ENCODE data around the gene LTB4R2. TPM values are rescaled to one million over a fixed set of nuclear protein-coding genes. Genes with fewer than 3 reads are reported as not detected.
A peak's percentile ranks its signal among the peaks of the same experiment; 100 is the strongest.

LTB4R2 gene
- total RNA-seq, 6 experiments from 2014 or later, result 2.2 to 3.0 (median 2.3) TPM

- Mint-ChIP-seq H3K4me3 (no peak overlapping the region), H3K4me1 (ENCODE audit: low read depth) (peaks cover 25% of the 10 kb centered on the region), H3K27me3 (ENCODE audit: insufficient read depth) (peaks cover 18% of the 10 kb centered on the region), H3K27ac (no peak overlapping the region), H3K9me3 (no peaks in the 10 kb centered on the region), H3K36me3 (ENCODE audit: low read depth) (peaks cover under 1% of the 10 kb centered on the region)
- DNase-seq, result no peak
- no peak for TF ChIP-seq CTCF (IDR thresholded peaks at IDR 0.05)
These were observed 4.6 kb downstream of the LTB4R2 start for GRCh38 chr14:24314377-24315193.

GRCh38 chr14:24315243-24315806 is 5.4 kb downstream of the LTB4R2 start:
- Mint-ChIP-seq H3K4me3 (no peak overlapping the region), H3K27me3 (ENCODE audit: insufficient read depth) (peaks cover 24% of the 10 kb centered on the region), H3K4me1 (ENCODE audit: low read depth) (peaks cover 17% of the 10 kb centered on the region), H3K36me3 (ENCODE audit: low read depth) (no peaks in the 10 kb centered on the region), H3K27ac (no peak overlapping the region), H3K9me3 (no peaks in the 10 kb centered on the region)
- TF ChIP-seq CTCF (IDR thresholded peaks at IDR 0.05), result no peak
- no peak for DNase-seq

- DNase-seq, result no peak
- H3K36me3 Mint-ChIP-seq (ENCODE audit: low read depth), result no peaks in the 10 kb centered on the region
- TF ChIP-seq CTCF (IDR thresholded peaks at IDR 0.05), result no peak
- no peak overlapping the region for H3K27ac Mint-ChIP-seq
- H3K4me3 Mint-ChIP-seq, result no peak overlapping the region
- peaks cover 26% of the 10 kb centered on the region for H3K27me3 Mint-ChIP-seq (ENCODE audit: insufficient read depth)
- peaks cover 15% of the 10 kb centered on the region for H3K4me1 Mint-ChIP-seq (ENCODE audit: low read depth)
- H3K9me3 Mint-ChIP-seq, result no peaks in the 10 kb centered on the region
These were observed 6.1 kb downstream of the LTB4R2 start for GRCh38 chr14:24315807-24316596.

- Mint-ChIP-seq H3K4me1 (ENCODE audit: low read depth) (peaks cover 15% of the 10 kb centered on the region), H3K4me3 (no peak overlapping the region), H3K27ac (no peak overlapping the region), H3K36me3 (ENCODE audit: low read depth) (no peaks in the 10 kb centered on the region), H3K9me3 (no peaks in the 10 kb centered on the region), H3K27me3 (ENCODE audit: insufficient read depth) (peaks cover 26% of the 10 kb centered on the region)
- DNase-seq, result no peak
- TF ChIP-seq CTCF (IDR thresholded peaks at IDR 0.05), result no peak
These were observed 6.6 kb downstream of the LTB4R2 start for GRCh38 chr14:24316597-24316950.

- Mint-ChIP-seq H3K9me3 (no peaks in the 10 kb centered on the region), H3K27me3 (ENCODE audit: insufficient read depth) (peaks cover 26% of the 10 kb centered on the region), H3K36me3 (ENCODE audit: low read depth) (no peaks in the 10 kb centered on the region), H3K27ac (peak overlapping the region; percentile 67), H3K4me3 (no peak overlapping the region), H3K4me1 (ENCODE audit: low read depth) (peaks cover 15% of the 10 kb centered on the region)
- TF ChIP-seq CTCF (IDR thresholded peaks at IDR 0.05), result no peak
- peak; percentile 45 for DNase-seq
These were observed 7.4 kb downstream of the LTB4R2 start for GRCh38 chr14:24317141-24317928.
